Gastroesophageal sphincter (tissue), 4 donors: Measurements from ENCODE around the gene SCO2. TPM values are rescaled to one million over a fixed set of nuclear protein-coding genes. Genes with fewer than 3 reads are reported as not detected.
A peak's percentile ranks its signal among the peaks of the same experiment; 100 is the strongest.
"Not testable (repeated sequence)": the region's sequence is repeated elsewhere in the genome, so short reads cannot be mapped to it uniquely, and the experiment has no call there.

Experiments used
- ATAC-seq: fragments of 150-250 bp; one replicate; pipeline ENCODE4 v1.9.1; 2016; ENCODE audit warnings: mild to moderate bottlenecking, moderate library complexity
- H3K27ac ChIP-seq, 4 donors: fragments of 200-600 bp; sonication (generic) in 3 of 4; 1 replicate in 3 of 4; 2 replicates in 1 of 4; pipeline ENCODE4 v1.5.1; 2016 to 2019
- H3K27me3 ChIP-seq: fragments of 200-600 bp; sonication (generic); one replicate; pipeline ENCODE4 v1.5.1; 2019
- H3K36me3 ChIP-seq, 2 donors: fragments of 200-600 bp; sonication (generic); one replicate each; pipeline ENCODE4 v1.5.1; 2019; ENCODE audit warnings: control low read depth in 1 of 2
- H3K4me1 ChIP-seq, 3 donors: fragments of 200-600 bp; sonication (generic); 1 replicate in 2 of 3; 2 replicates in 1 of 3; pipeline ENCODE4 v1.5.1; 2016 to 2019; ENCODE audit warnings: control low read depth in 2 of 3
- H3K4me3 ChIP-seq, 2 donors: fragments of 200-600 bp; sonication (generic); one replicate each; pipeline ENCODE4 v1.5.1; 2019; ENCODE audit warnings: mild to moderate bottlenecking in 1 of 2, moderate library complexity in 1 of 2
- H3K9me3 ChIP-seq, 3 donors: fragments of 200-600 bp; sonication (generic); one replicate each; pipeline ENCODE4 v1.5.1; 2017 to 2019; ENCODE audit warnings: control low read depth in 2 of 3
- EP300 ChIP-seq: sonication (generic); formaldehyde crosslinking; IDR thresholded peaks from one replicate; pipeline ENCODE4 v1.6.1; 2017; ENCODE audit warnings: antibody characterized with exemption, mild to moderate bottlenecking
- POLR2A ChIP-seq, 2 donors: fragments of 450-650 bp; IDR thresholded peaks; one replicate each; pipeline ENCODE4 v1.6.1; 2017; ENCODE audit warnings: antibody characterized with exemption in 2 of 2, mild to moderate bottlenecking in 2 of 2, moderate library complexity in 1 of 2
- POLR2AphosphoS5 ChIP-seq: sonication (generic); formaldehyde crosslinking; IDR thresholded peaks from one replicate; pipeline ENCODE4 v1.6.1; 2017; ENCODE audit warnings: antibody characterized with exemption
- WGBS, 2 donors: methylation state at CpG; one replicate each; pipeline ENCODE4 v1.1.5; 2018; ENCODE audit warnings: low coverage in 1 of 2; 5-methylcytosine and 5-hydroxymethylcytosine counted together
- total RNA-seq, 4 donors: library from RNA; depleted of rRNA; stranded (reverse); fragments of >200 nt; gene quantifications; one replicate each; pipeline ENCODE4 v1.1.0, GENCODE V29; 2016
- TF ChIP-seq, protein P1 (sequence below), 4 experiments: fragments of 200-600 bp in 2 of 4; fragments of 450-650 bp in 2 of 4; sonication (generic) in 1 of 4; IDR thresholded peaks; one replicate each; pipeline ENCODE4 v1.5.1; 2017 to 2019; ENCODE audit warnings: antibody characterized with exemption in 4 of 4, mild to moderate bottlenecking in 2 of 4, moderate library complexity in 2 of 4

The SCO2 gene
- total RNA-seq, 4 donors from 2014 or later = 1.2 to 1.8 TPM; not detected in 2

DNA sequence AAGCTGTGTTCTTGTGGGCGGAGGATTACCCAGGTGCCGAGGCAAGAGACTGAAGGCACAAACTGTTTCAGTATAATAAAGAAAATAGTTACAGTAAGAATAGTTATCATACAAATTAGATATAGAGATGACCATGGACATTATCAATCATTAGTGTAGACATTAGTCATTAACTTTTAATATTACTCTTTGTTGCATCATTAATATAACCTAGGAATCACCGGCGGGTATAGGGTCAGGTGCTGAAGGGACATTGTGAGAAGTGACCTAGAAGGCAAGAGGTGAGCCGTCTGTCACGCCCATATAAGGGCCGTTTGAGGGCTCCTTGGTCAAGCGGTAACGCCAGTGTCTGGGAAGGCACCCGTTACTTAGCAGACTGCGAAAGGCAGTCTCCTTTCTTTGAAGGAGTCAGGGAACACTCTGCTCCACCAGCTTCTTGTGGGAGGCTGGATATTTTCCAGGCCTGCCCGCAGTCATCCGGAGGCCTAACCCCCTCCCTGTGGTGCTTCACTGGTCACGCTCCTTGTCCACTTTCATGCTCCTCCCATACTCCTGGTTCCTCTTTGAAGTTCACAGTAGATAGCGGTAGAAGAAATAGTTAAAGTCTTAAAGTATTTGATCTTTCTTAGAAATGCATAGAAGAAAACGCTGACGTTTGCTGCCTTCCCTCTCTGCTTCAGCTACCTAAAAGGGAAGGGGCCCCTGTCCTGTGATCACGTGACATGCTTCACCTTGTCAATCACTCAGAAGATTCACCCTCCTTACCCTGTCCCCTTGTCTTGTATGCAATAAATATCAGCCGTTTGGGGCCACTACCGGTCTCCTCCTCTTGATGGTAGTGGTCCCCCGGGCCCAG lies 8.7 kb upstream of the SCO2 start:
- H3K27me3 ChIP-seq = peaks cover 98% of the 10 kb centered on the region
- 49 to 79% methylated on average over 11 to 21 of the region's 21 CpGs for WGBS, 2 donors
- not testable (repeated sequence) for ATAC-seq

DNA sequence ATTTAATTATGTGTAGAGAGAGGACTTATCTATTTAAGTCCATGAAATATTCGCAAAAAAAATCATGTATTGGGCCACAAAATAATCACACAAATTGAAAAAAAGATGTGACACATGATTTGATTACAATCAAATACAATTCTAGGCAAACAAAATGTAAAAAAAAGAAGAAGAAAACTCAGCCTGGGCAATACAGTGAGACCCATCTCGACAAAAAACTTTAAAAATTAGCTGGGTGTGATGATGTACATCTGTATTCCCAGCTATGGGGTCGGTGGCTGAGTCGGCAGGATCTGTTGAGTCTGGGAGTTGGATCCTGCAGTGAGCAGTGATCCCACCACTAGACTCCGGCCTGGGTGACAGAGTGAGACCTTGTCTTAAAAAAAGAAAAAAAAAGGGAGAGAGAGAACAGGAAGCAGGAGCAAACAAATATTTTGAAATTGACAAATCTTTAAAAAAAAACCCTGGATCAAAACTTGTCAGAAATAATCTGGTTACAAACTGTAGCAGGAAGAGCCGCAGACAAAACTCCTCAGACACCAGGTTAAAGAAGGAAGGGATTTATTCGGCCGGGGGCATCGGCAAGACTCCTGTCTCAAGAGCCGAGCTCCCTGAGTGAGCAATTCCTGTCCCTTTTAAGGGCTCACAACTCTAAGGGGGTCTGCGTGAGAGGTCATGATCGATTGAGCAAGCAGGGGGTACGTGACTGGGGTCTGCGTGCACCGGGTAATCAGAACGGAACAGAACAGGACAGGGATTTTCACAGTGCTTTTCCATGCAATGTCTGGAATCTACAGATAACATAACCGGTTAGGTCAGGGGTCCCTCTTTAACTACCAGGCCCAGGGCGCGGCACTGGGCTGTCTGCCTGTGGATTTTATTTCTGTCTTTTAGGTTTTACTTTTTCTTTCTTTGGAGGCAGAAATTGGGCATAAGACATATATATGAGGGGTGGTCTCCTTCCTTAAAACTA lies 7.7 kb upstream of the SCO2 start:
- 68 to 78% methylated on average over 16 to 18 of the region's 19 CpGs for WGBS, 2 donors
- Histone ChIP-seq H3K9me3 (no peaks in the 10 kb centered on the region), H3K36me3 (no peaks in the 10 kb centered on the region), H3K4me3 (peak overlapping the region in 1 of 2 donors; percentile 63), H3K27ac (peak overlapping the region in 2 of 4 donors; percentile 85 to 88), H3K4me1 (peaks cover 0 to 45% (median 19%) of the 10 kb centered on the region in 3 donors), H3K27me3 (peaks cover 91% of the 10 kb centered on the region)
- TF ChIP-seq POLR2A (IDR thresholded peaks at IDR 0.05) (no peak), EP300 (no peak), POLR2AphosphoS5 (no peak)
- TF ChIP-seq, protein P1, sequence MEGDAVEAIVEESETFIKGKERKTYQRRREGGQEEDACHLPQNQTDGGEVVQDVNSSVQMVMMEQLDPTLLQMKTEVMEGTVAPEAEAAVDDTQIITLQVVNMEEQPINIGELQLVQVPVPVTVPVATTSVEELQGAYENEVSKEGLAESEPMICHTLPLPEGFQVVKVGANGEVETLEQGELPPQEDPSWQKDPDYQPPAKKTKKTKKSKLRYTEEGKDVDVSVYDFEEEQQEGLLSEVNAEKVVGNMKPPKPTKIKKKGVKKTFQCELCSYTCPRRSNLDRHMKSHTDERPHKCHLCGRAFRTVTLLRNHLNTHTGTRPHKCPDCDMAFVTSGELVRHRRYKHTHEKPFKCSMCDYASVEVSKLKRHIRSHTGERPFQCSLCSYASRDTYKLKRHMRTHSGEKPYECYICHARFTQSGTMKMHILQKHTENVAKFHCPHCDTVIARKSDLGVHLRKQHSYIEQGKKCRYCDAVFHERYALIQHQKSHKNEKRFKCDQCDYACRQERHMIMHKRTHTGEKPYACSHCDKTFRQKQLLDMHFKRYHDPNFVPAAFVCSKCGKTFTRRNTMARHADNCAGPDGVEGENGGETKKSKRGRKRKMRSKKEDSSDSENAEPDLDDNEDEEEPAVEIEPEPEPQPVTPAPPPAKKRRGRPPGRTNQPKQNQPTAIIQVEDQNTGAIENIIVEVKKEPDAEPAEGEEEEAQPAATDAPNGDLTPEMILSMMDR (IDR thresholded peaks at IDR 0.05) = no peak
- ATAC-seq = no peak

More for the DNA sequence above, 8.7 kb upstream of the SCO2 start:
- not testable (repeated sequence) for H3K4me3 ChIP-seq, H3K9me3 ChIP-seq, H3K27ac ChIP-seq, H3K36me3 ChIP-seq
- peaks cover 0 to 45% (median 19%) of the 10 kb centered on the region in 3 donors for H3K4me1 ChIP-seq
- peak in 1 of 2 donors; percentile 25 for TF ChIP-seq POLR2A (IDR thresholded peaks at IDR 0.05)

DNA sequence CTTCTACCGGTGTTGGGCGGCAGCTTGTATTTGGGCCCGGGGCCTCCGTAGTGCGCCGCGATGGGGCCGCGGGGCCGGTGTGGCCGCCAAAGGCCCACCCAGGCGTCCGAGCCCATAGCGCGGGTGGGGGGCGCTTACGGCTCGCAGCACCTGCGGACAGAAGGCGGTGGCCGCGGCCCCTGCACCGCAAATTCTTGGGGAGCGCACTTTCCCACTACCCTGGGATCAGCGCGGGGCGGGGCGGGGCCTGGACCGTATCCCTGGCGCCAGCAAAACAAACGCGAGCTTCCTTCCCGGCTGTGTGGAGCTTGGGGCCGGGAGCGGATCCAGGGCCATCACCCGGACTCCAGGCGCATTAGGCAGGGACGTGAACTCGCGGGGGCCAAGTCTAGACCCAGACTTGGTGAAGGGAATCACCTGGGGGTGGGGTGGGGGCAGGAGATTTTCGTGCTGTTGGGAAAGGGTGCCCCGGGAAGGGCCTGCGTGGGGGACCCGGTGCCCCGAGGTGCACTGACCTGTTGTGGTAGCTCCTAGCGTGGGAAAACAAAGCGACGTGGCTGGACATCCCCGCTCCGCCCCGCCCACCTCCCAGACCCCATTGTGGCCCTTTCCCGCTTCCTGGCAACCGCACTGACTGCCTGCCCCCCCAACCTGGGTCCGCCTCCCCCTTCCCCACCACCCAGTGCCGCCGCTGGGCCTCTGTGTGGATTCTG lies 6.7 kb upstream of the SCO2 start:
- TF ChIP-seq POLR2A (IDR thresholded peaks at IDR 0.05) = peak; percentile 8 to 24
- no peak for TF ChIP-seq POLR2AphosphoS5
- H3K36me3 ChIP-seq = no peaks in the 10 kb centered on the region
- H3K27me3 ChIP-seq = peaks cover 81% of the 10 kb centered on the region
- H3K4me3 ChIP-seq = peak overlapping the region; percentile 35 to 63
- peaks cover 0 to 54% (median 20%) of the 10 kb centered on the region in 3 donors for H3K4me1 ChIP-seq
- WGBS, 2 donors = 4 to 6% methylated on average over 5 to 11 of the region's 56 CpGs
- H3K9me3 ChIP-seq = no peaks in the 10 kb centered on the region
- peak; percentile 58 for ATAC-seq
- peak overlapping the region; percentile 1 to 90 (median 86) for H3K27ac ChIP-seq

DNA sequence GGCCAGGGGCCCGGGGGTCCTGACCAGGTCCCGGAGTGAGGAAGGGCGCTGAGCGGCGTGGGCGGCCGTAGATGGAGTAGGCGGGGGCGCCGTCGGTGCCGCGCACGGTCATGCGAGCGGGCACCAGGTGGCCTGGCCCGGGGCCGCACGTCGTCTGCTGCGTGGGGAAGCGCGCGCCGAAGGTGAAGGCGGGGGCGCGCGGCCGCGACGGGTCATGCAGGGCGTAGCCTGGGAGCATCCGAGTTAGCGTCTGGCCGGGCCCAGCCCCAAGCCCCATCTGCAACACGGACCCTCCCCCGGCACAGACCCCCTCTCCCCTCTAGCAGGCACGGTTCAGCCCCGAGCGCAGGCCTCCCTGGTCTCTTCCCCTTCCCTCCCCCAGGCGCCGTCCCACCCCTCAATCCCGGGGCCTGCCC lies 6.2 kb upstream of the SCO2 start:
- ATAC-seq = peak; percentile 20
- no peak for TF ChIP-seq POLR2AphosphoS5
- TF ChIP-seq EP300 = no peak
- TF ChIP-seq, protein P1 (IDR thresholded peaks at IDR 0.05) = no peak
- TF ChIP-seq POLR2A (IDR thresholded peaks at IDR 0.05) = peak in 1 of 2 donors; percentile 9
- Histone ChIP-seq H3K4me3 (peak overlapping the region; percentile 35 to 63), H3K36me3 (no peaks in the 10 kb centered on the region), H3K27me3 (peaks cover 76% of the 10 kb centered on the region), H3K27ac (peak overlapping the region; percentile 1 to 90 (median 86)), H3K9me3 (no peaks in the 10 kb centered on the region), H3K4me1 (peaks cover 0 to 60% (median 25%) of the 10 kb centered on the region in 3 donors)
- no CpG with 5 or more reads among the region's 44 CpGs for whole genome bisulfite sequencing, 2 donors

DNA sequence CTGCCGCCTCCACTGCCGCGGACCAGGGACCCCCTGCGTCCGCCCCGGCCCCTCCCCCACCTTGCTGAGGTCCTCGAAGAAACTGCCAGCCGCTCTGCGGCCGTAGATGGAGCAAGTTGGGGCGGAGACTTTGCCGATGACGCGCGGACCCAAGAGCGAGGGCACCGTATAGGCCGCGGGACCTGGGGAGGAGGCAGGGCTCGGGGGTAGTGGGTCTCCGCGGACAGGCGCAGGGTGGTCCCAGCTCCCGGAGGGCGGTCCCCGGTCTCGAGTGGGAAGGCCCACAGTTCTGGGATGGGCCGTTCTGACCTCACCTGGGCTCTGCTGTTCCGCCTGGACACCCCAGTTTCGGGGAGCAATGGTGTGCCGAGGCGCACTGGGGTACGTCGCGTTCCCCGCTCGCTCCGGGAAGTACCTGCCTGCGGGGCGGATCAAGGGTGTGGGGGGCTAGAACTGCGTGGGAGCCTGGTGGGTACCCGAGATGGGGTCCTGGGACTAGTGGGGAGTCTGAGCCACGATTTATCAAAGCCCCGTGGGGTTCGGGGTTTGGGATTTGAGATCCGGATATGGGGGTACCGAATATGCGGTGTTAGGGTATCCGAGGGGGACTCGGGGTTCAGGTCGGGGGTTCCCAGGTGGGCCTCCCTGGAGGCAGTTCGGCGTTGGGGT lies 5.6 kb upstream of the SCO2 start:
- Histone ChIP-seq H3K27me3 (peaks cover 70% of the 10 kb centered on the region), H3K36me3 (no peaks in the 10 kb centered on the region), H3K27ac (peak overlapping the region; percentile 1 to 90 (median 86)), H3K9me3 (no peaks in the 10 kb centered on the region), H3K4me3 (peak overlapping the region; percentile 35 to 63), H3K4me1 (peaks cover 0 to 65% (median 30%) of the 10 kb centered on the region in 3 donors)
- ATAC-seq = peak; percentile 57
- TF ChIP-seq EP300 (no peak), POLR2AphosphoS5 (peak; percentile 46), POLR2A (IDR thresholded peaks at IDR 0.05) (peak; percentile 55 to 61)
- TF ChIP-seq, protein P1 (IDR thresholded peaks at IDR 0.05) = no peak
- WGBS, 2 donors = 13 to 19% methylated on average over 3 to 8 of the region's 53 CpGs
